Bladder microvascular endothelial cell (primary cell): ENCODE measurements around the gene C9orf72. TPM values are rescaled to one million over a fixed set of nuclear protein-coding genes. Genes with fewer than 3 reads are reported as not detected.

Experiments used
- total RNA-seq: library from RNA; depleted of rRNA; stranded (reverse); fragments of >200 nt; gene quantifications from 2 replicates; pipeline ENCODE4 v1.2.3, GENCODE V29; 2014

The C9orf72 gene
- 5.5 and 12.4 TPM in 2 replicates for total RNA-seq

GRCh38 chr9:27572918-27573633 lies at the start of gene C9orf72:
Gene C9orf72 (minus strand): TSS chr9:27573481. CDS start chr9:27567120, 6,361 bp downstream.

GRCh38 chr9:27529316-27530278 lies 43.7 kb downstream of the C9orf72 start, which contains the start of gene MOB3B:
Gene MOB3B (minus strand): TSS chr9:27529814. CDS start chr9:27455550, 74,264 bp downstream.

GRCh38 chr9:27524236-27524635 lies 49.0 kb downstream of the C9orf72 start, which contains the start of gene IFNK:
Gene IFNK (plus strand): TSS chr9:27524290. CDS start chr9:27524337, 47 bp downstream.

Other genes with a start within 250 kb of the C9orf72 start
- gene IFNK, start 49.2 kb downstream of the C9orf72 start, total RNA-seq = not detected in 2 replicates
- under 0.01 and 2.0 TPM in 2 replicates for gene MOB3B, start 43.7 kb downstream of the C9orf72 start, total RNA-seq